HL-60 (cell line): ENCODE results near the gene MTTP.

Experiments
- DNase-seq, 2 experiments: peaks; one replicate each; pipeline ENCODE4 v3.0.0-alpha.2; 2010 to 2020; ENCODE audit warnings: low read depth in 1 of 2, low spot score in 1 of 2
- H3K27ac ChIP-seq: fragments of 250-450 bp; sonication (Bioruptor Pico); replicated peaks from 2 replicates; pipeline ENCODE4 v1.5.1; 2020; ENCODE audit warnings: mild to moderate bottlenecking, moderate library complexity
- H3K27me3 ChIP-seq: fragments of 250-450 bp; sonication (Bioruptor Pico); 2 replicates; pipeline ENCODE4 v1.5.1; 2021; ENCODE audit warnings: mild to moderate bottlenecking, moderate library complexity; ENCODE audit not compliant: insufficient read depth, poor library complexity, severe bottlenecking
- H3K4me3 ChIP-seq: replicated peaks from 2 replicates; pipeline ENCODE4 v1.5.1; 2011; ENCODE audit warnings: mild to moderate bottlenecking, control low read depth, low read length; ENCODE audit not compliant: insufficient read depth
- GABPA ChIP-seq: IDR thresholded peaks from 2 replicates; pipeline ENCODE4 v1.6.1; 2012; ENCODE audit warnings: low read depth
- POLR2AphosphoS5 ChIP-seq: IDR thresholded peaks from 2 replicates; pipeline ENCODE4 v1.6.1; 2012; ENCODE audit warnings: low read depth
- SPI1 ChIP-seq: IDR thresholded peaks from 2 replicates; pipeline ENCODE4 v1.6.1; 2012; ENCODE audit warnings: low read depth, mild to moderate bottlenecking, borderline replicate concordance
- TF ChIP-seq, protein P1 (sequence below): IDR thresholded peaks from 2 replicates; pipeline ENCODE4 v1.6.1; 2012; ENCODE audit warnings: low read depth; ENCODE audit not compliant: insufficient replicate concordance
- TF ChIP-seq, protein P2 (sequence below): IDR thresholded peaks from one replicate; pipeline ENCODE4 v1.5.1; 2011; ENCODE audit warnings: low read length, control low read depth, inconsistent platforms; ENCODE audit not compliant: insufficient read depth

Gene MTTP

DNA sequence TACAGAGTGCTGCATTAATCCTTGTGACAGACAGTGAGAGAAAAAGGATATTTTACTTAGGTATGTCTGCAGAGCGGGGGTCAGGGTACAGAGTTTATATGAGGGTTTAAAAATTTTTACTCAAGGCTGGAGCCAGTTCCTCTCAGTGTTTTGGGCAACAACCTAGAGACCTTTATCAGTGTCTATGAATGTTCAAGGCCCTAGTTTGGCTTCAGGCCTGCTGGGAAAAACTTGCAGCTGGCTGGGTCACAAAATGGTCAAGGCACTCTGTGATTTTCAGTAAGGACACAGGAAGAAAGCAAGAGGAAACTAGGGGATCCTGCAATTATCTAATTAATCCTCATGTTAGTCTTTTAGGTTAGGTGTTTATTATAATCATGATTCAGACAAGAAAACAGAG lies 93.8 kb downstream of the MTTP start:
- no peak for DNase-seq
- Histone ChIP-seq H3K27ac (no peak overlapping the region), H3K27me3 (peaks cover 2% of the 10 kb centered on the region), H3K4me3 (no peak overlapping the region)
- TF ChIP-seq, protein P1, sequence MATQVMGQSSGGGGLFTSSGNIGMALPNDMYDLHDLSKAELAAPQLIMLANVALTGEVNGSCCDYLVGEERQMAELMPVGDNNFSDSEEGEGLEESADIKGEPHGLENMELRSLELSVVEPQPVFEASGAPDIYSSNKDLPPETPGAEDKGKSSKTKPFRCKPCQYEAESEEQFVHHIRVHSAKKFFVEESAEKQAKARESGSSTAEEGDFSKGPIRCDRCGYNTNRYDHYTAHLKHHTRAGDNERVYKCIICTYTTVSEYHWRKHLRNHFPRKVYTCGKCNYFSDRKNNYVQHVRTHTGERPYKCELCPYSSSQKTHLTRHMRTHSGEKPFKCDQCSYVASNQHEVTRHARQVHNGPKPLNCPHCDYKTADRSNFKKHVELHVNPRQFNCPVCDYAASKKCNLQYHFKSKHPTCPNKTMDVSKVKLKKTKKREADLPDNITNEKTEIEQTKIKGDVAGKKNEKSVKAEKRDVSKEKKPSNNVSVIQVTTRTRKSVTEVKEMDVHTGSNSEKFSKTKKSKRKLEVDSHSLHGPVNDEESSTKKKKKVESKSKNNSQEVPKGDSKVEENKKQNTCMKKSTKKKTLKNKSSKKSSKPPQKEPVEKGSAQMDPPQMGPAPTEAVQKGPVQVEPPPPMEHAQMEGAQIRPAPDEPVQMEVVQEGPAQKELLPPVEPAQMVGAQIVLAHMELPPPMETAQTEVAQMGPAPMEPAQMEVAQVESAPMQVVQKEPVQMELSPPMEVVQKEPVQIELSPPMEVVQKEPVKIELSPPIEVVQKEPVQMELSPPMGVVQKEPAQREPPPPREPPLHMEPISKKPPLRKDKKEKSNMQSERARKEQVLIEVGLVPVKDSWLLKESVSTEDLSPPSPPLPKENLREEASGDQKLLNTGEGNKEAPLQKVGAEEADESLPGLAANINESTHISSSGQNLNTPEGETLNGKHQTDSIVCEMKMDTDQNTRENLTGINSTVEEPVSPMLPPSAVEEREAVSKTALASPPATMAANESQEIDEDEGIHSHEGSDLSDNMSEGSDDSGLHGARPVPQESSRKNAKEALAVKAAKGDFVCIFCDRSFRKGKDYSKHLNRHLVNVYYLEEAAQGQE: no peak
- TF ChIP-seq, protein P2, sequence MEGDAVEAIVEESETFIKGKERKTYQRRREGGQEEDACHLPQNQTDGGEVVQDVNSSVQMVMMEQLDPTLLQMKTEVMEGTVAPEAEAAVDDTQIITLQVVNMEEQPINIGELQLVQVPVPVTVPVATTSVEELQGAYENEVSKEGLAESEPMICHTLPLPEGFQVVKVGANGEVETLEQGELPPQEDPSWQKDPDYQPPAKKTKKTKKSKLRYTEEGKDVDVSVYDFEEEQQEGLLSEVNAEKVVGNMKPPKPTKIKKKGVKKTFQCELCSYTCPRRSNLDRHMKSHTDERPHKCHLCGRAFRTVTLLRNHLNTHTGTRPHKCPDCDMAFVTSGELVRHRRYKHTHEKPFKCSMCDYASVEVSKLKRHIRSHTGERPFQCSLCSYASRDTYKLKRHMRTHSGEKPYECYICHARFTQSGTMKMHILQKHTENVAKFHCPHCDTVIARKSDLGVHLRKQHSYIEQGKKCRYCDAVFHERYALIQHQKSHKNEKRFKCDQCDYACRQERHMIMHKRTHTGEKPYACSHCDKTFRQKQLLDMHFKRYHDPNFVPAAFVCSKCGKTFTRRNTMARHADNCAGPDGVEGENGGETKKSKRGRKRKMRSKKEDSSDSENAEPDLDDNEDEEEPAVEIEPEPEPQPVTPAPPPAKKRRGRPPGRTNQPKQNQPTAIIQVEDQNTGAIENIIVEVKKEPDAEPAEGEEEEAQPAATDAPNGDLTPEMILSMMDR: no peak
- TF ChIP-seq POLR2AphosphoS5 (no peak), SPI1 (no peak), GABPA (no peak)

DNA sequence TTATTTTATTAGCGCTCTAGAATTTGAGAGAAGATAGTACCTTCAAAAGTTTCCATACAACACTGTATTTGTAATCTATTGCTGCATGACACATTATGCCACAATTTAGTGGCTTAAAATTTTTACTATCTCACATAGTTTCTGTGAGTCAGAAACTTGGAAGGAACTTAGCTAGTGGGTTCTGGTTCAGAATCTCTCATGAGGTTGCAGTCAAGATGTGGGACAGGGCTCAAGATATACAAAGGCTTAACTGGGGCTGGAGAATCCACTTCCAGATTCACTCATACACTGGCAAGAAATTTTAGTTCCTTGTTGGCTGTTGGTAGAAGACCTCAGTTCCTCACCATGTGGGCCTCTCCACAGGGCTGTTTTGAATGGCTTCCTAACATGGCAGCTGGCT lies 94.5 kb downstream of the MTTP start:
- no peak overlapping the region for H3K4me3 ChIP-seq
- DNase-seq: no peak
- no peak overlapping the region for H3K27ac ChIP-seq
- TF ChIP-seq SPI1: no peak
- peaks cover 2% of the 10 kb centered on the region for H3K27me3 ChIP-seq

DNA sequence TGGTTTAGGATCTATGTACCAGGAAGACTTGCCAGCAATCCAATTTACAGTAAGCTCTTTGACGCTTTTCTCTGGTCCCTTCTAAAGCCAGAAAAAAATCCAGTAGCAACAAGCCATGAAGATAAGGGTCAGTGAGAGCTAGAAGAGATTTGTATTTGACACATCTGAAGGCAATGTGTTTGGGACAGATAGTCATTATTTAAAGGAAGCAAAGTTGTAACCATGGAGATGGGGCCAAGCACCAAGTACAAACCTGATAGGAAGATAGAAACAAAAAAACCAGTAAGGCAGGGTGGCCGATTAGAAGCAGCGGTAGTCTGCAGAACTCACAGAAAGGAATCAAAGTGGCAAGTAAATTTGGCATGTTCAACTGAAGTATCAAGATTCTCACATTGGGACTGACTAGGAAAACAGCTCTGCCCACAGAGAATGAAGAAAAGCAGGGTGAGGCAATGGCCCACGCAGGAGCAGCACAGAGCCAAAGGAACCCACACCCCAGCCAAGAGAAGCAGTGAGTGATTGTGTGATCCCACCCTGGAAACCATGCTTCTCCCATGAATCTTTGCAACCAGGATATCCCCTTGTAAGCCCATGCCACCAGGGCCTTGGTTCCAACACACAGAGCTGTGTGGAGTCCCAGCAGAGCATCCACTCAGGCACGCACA lies 95.9 kb downstream of the MTTP start:
- TF ChIP-seq SPI1 (no peak), GABPA (no peak), POLR2AphosphoS5 (no peak)
- TF ChIP-seq, protein P1: no peak
- TF ChIP-seq, protein P2: no peak
- Histone ChIP-seq H3K4me3 (no peak overlapping the region), H3K27ac (no peak overlapping the region), H3K27me3 (peaks cover 2% of the 10 kb centered on the region)
- no peak for DNase-seq
